GM12891 (cell line): Measurements from ENCODE around the gene JOSD1.

Source experiments
- POLR2A ChIP-seq: IDR thresholded peaks from 2 replicates; pipeline ENCODE4 v1.6.1; 2011; ENCODE audit warnings: low read depth, low read length, control low read depth
- POLR2AphosphoS5 ChIP-seq: IDR thresholded peaks from 2 replicates; pipeline ENCODE4 v1.6.1; 2011; ENCODE audit warnings: low read depth, low read length, control low read depth
- SPI1 ChIP-seq: IDR thresholded peaks from 2 replicates; pipeline ENCODE4 v1.6.1; 2011; ENCODE audit warnings: low read depth, low read length, control low read depth
- TAF1 ChIP-seq: IDR thresholded peaks from 2 replicates; pipeline ENCODE4 v1.6.1; 2011; ENCODE audit warnings: low read depth, low read length, control low read depth

GRCh38 chr22:38706901-38707195 lies 6.1 kb upstream of the JOSD1 start:
- TF ChIP-seq POLR2A = no peak
- no peak for TF ChIP-seq POLR2AphosphoS5
- no peak for TF ChIP-seq SPI1
- TF ChIP-seq TAF1 = no peak
